ENCODE results near the gene CYB5D1.

CYB5D1 gene

GRCh38 chr17:7824021-7824924, 33.5 kb upstream of the CYB5D1 start:
- H3K4me2 ChIP-seq (ENCODE audit: low read depth, low read length, poor library complexity, severe bottlenecking) = no peak overlapping the region
- no peaks in the 10 kb centered on the region for H3F3A ChIP-seq (ENCODE audit: insufficient read depth)
- H3K79me2 ChIP-seq (ENCODE audit: insufficient read depth, low read length) = no peaks in the 10 kb centered on the region
- H3K27me3 ChIP-seq (ENCODE audit: low read length) = no peaks in the 10 kb centered on the region
- no peak overlapping the region for H3K4me3 ChIP-seq (ENCODE audit: insufficient read depth, low read length, poor library complexity, severe bottlenecking)
- no peaks in the 10 kb centered on the region for H3K9me3 ChIP-seq (ENCODE audit: insufficient read depth, low read length)
- no peaks in the 10 kb centered on the region for H3K9me2 ChIP-seq (replicated peaks; ENCODE audit: insufficient read depth, low read length)
- TF ChIP-seq EZH2phosphoT487 (conservative IDR thresholded peaks at IDR 0.05; ENCODE audit: low read length) (no peak), CTCF (IDR thresholded peaks at IDR 0.05; ENCODE audit: insufficient read depth, low read length, poor library complexity, severe bottlenecking) (no peak)
- no peak overlapping the region for H3K27ac ChIP-seq (ENCODE audit: low read depth, low read length)
- no peak overlapping the region for H3K9ac ChIP-seq (ENCODE audit: low read length)
- H3K36me3 ChIP-seq (ENCODE audit: low read length) = no peaks in the 10 kb centered on the region
- H4K20me1 ChIP-seq (ENCODE audit: low read depth, low read length) = no peaks in the 10 kb centered on the region
- no peak overlapping the region for H2AFZ ChIP-seq (ENCODE audit: low read depth, low read length, severe bottlenecking)

- Histone ChIP-seq H3K36me3 (ENCODE audit: low read length) (no peaks in the 10 kb centered on the region), H3K4me2 (ENCODE audit: low read depth, low read length, poor library complexity, severe bottlenecking) (no peak overlapping the region), H3K9ac (ENCODE audit: low read length) (no peak overlapping the region), H3K9me2 (replicated peaks; ENCODE audit: insufficient read depth, low read length) (no peaks in the 10 kb centered on the region), H3K79me2 (ENCODE audit: insufficient read depth, low read length) (no peaks in the 10 kb centered on the region), H4K20me1 (ENCODE audit: low read depth, low read length) (no peaks in the 10 kb centered on the region), H3K9me3 (ENCODE audit: insufficient read depth, low read length) (no peaks in the 10 kb centered on the region), H3K27ac (ENCODE audit: low read depth, low read length) (no peak overlapping the region), H3K4me3 (ENCODE audit: insufficient read depth, low read length, poor library complexity, severe bottlenecking) (no peak overlapping the region), H3K27me3 (ENCODE audit: low read length) (no peaks in the 10 kb centered on the region), H3F3A (ENCODE audit: insufficient read depth) (no peaks in the 10 kb centered on the region), H2AFZ (ENCODE audit: low read depth, low read length, severe bottlenecking) (no peak overlapping the region)
- TF ChIP-seq CTCF (IDR thresholded peaks at IDR 0.05; ENCODE audit: insufficient read depth, low read length, poor library complexity, severe bottlenecking) (no peak), EZH2phosphoT487 (conservative IDR thresholded peaks at IDR 0.05; ENCODE audit: low read length) (no peak)
These were observed 32.4 kb upstream of the CYB5D1 start for GRCh38 chr17:7825206-7825990.

GRCh38 chr17:7830616-7831015, 27.2 kb upstream of the CYB5D1 start:
- no peak overlapping the region for H3K4me2 ChIP-seq (ENCODE audit: low read depth, low read length, poor library complexity, severe bottlenecking)
- TF ChIP-seq EZH2phosphoT487 (conservative IDR thresholded peaks at IDR 0.05; ENCODE audit: low read length) = no peak
- TF ChIP-seq CTCF (IDR thresholded peaks at IDR 0.05; ENCODE audit: insufficient read depth, low read length, poor library complexity, severe bottlenecking) = no peak
- H3K9me3 ChIP-seq (ENCODE audit: insufficient read depth, low read length) = no peaks in the 10 kb centered on the region
- no peaks in the 10 kb centered on the region for H3K27me3 ChIP-seq (ENCODE audit: low read length)
- H3K9ac ChIP-seq (ENCODE audit: low read length) = no peak overlapping the region
- H3F3A ChIP-seq (ENCODE audit: insufficient read depth) = no peaks in the 10 kb centered on the region
- no peaks in the 10 kb centered on the region for H4K20me1 ChIP-seq (ENCODE audit: low read depth, low read length)
- H3K9me2 ChIP-seq (replicated peaks; ENCODE audit: insufficient read depth, low read length) = no peaks in the 10 kb centered on the region
- no peaks in the 10 kb centered on the region for H3K79me2 ChIP-seq (ENCODE audit: insufficient read depth, low read length)
- no peaks in the 10 kb centered on the region for H3K36me3 ChIP-seq (ENCODE audit: low read length)
- H3K27ac ChIP-seq (ENCODE audit: low read depth, low read length) = no peak overlapping the region
- no peak overlapping the region for H2AFZ ChIP-seq (ENCODE audit: low read depth, low read length, severe bottlenecking)
- H3K4me3 ChIP-seq (ENCODE audit: insufficient read depth, low read length, poor library complexity, severe bottlenecking) = no peak overlapping the region
